SK-N-SH (cell line): Measurements from ENCODE around the gene CFAP299. TPM values are rescaled to one million over a fixed set of nuclear protein-coding genes. Genes with fewer than 3 reads are reported as not detected.

ENCODE experiments used
- CTCF ChIA-PET: fragments of 300-600, 350-600 bp; formaldehyde crosslinking; extraction: SDS; loops from one replicate; lab custom pipeline; 2021; lab: Yijun Ruan, JAX
- POLR2A ChIA-PET: fragments of 350-600 bp; sonication (Branson Sonifier 250); formaldehyde crosslinking; extraction: SDS; loops from one replicate; lab custom pipeline; 2020; ENCODE audit warnings: antibody characterized with exemption, inconsistent platforms; lab: Yijun Ruan, JAX
- DNase-seq: peaks from one replicate; pipeline ENCODE4 v3.0.0; 2012
- H2AFZ ChIP-seq: fragments of 200-600 bp; sonication (generic); 2 replicates; pipeline ENCODE4 v1.8.1; 2016; ENCODE audit warnings: antibody characterized with exemption, mild to moderate bottlenecking, low read depth
- H3F3A ChIP-seq: fragments of 200-600 bp; sonication (generic); replicated peaks from 2 replicates; pipeline ENCODE3; 2016; ENCODE audit warnings: antibody characterized with exemption, mild to moderate bottlenecking; ENCODE audit not compliant: insufficient read depth
- H3K27ac ChIP-seq, 2 experiments: fragments of 200-500 bp in 1 of 2; fragments of 200-600 bp in 1 of 2; sonication (Bioruptor generic) in 1 of 2; sonication (generic), shearing (Covaris generic) in 1 of 2; 2 replicates each; pipeline versions ENCODE4 v1.5.1 to v1.6.1; 2014 to 2016; ENCODE audit warnings: low read depth in 2 of 2, inconsistent platforms in 1 of 2, low read length in 1 of 2, mild to moderate bottlenecking in 1 of 2, mixed read lengths in 1 of 2
- H3K27me3 ChIP-seq: fragments of 200-600 bp; sonication (generic), shearing (Covaris generic); 2 replicates; pipeline ENCODE4 v1.6.1; 2016; ENCODE audit warnings: mixed run types; ENCODE audit not compliant: insufficient read depth
- H3K36me3 ChIP-seq, 2 experiments: fragments of 200-500 bp in 1 of 2; fragments of 200-600 bp in 1 of 2; sonication (Bioruptor generic) in 1 of 2; sonication (generic) in 1 of 2; replicated peaks in 1 of 2; 2 replicates each; pipeline versions ENCODE3 to v1.5.1; 2014 to 2016; ENCODE audit warnings: low read length in 1 of 2, mild to moderate bottlenecking in 1 of 2; ENCODE audit not compliant: insufficient read depth in 2 of 2, control insufficient read depth in 1 of 2
- H3K4me1 ChIP-seq, 2 experiments: fragments of 200-500 bp in 1 of 2; fragments of 200-600 bp in 1 of 2; sonication (Bioruptor generic) in 1 of 2; sonication (generic), shearing (Covaris generic) in 1 of 2; 2 replicates each; pipeline versions ENCODE4 v1.5.1 to v1.6.1; 2014 to 2016; ENCODE audit warnings: low read depth in 1 of 2, low read length in 1 of 2, mixed run types in 1 of 2; ENCODE audit not compliant: insufficient read depth in 2 of 2, control insufficient read depth in 1 of 2
- H3K4me2 ChIP-seq: fragments of 200-600 bp; sonication (generic), shearing (Covaris generic); 2 replicates; pipeline ENCODE4 v1.6.1; 2017; ENCODE audit warnings: mixed run types
- H3K4me3 ChIP-seq, 2 experiments: fragments of 200-500 bp in 1 of 2; fragments of 200-600 bp in 1 of 2; sonication (Bioruptor generic) in 1 of 2; sonication (generic), shearing (Covaris generic) in 1 of 2; 2 replicates each; pipeline versions ENCODE4 v1.5.1 to v1.8.1; 2014 to 2016; ENCODE audit warnings: low read depth in 2 of 2, inconsistent platforms in 1 of 2, low read length in 1 of 2, mild to moderate bottlenecking in 1 of 2, mixed read lengths in 1 of 2, moderate library complexity in 1 of 2
- H3K79me2 ChIP-seq: fragments of 200-600 bp; sonication (generic); 2 replicates; pipeline ENCODE4 v1.8.1; 2017; ENCODE audit warnings: mild to moderate bottlenecking; ENCODE audit not compliant: insufficient read depth
- H3K9ac ChIP-seq: fragments of 200-600 bp; sonication (generic); 2 replicates; pipeline ENCODE4 v1.6.1; 2017; ENCODE audit warnings: mixed run types
- H3K9me2 ChIP-seq: fragments of 200-600 bp; sonication (generic); 2 replicates; pipeline ENCODE4 v1.6.1; 2017; ENCODE audit warnings: mixed run types
- H3K9me3 ChIP-seq: fragments of 200-600 bp; sonication (generic); 2 replicates; pipeline ENCODE4 v1.6.1; 2017; ENCODE audit warnings: mixed run types, mild to moderate bottlenecking, moderate library complexity
- H4K20me1 ChIP-seq: fragments of 200-600 bp; sonication (generic); 2 replicates; pipeline ENCODE4 v1.6.1; 2017; ENCODE audit warnings: mild to moderate bottlenecking, mixed run types; ENCODE audit not compliant: insufficient read depth
- CHD2 ChIP-seq: fragments of 150-350 bp; IDR thresholded peaks from 2 replicates; pipeline ENCODE4 v1.6.1; 2018; ENCODE audit warnings: low read length; ENCODE audit not compliant: partially characterized antibody
- CTCF ChIP-seq: fragments of 200-600 bp; sonication (generic); IDR thresholded peaks from 2 replicates; pipeline ENCODE4 v1.6.1; 2017; ENCODE audit warnings: antibody characterized with exemption, mild to moderate bottlenecking, moderate library complexity
- ELF1 ChIP-seq: IDR thresholded peaks from 2 replicates; pipeline ENCODE4 v1.4.0; 2012
- EZH2phosphoT487 ChIP-seq: fragments of 200-600 bp; sonication (generic); IDR thresholded peaks from 2 replicates; pipeline ENCODE4 v1.6.1; 2017; ENCODE audit warnings: low read depth, mixed run types, mild to moderate bottlenecking, antibody characterized with exemption, moderate library complexity, borderline replicate concordance
- FOXJ3 ChIP-seq: sonication (generic); formaldehyde crosslinking; IDR thresholded peaks from 2 replicates; pipeline ENCODE4 v1.5.1; 2020; ENCODE audit warnings: mild to moderate bottlenecking, missing genetic modification reagents
- FOXM1 ChIP-seq: IDR thresholded peaks from 2 replicates; pipeline ENCODE4 v1.4.0; 2012; ENCODE audit warnings: low read depth, mild to moderate bottlenecking
- JUND ChIP-seq: IDR thresholded peaks from 2 replicates; pipeline ENCODE4 v1.4.0; 2012
- MEF2A ChIP-seq: IDR thresholded peaks from 2 replicates; pipeline ENCODE4 v1.4.0; 2012; ENCODE audit warnings: low read depth, borderline replicate concordance
- MXI1 ChIP-seq: IDR thresholded peaks from 2 replicates; pipeline ENCODE4 v1.6.1; 2012; ENCODE audit warnings: mild to moderate bottlenecking, low read depth, low read length, improper control_type of control experiment
- RAD21 ChIP-seq: IDR thresholded peaks from 2 replicates; pipeline ENCODE4 v1.6.1; 2012; ENCODE audit warnings: mild to moderate bottlenecking, low read length
- RFX5 ChIP-seq: IDR thresholded peaks from 2 replicates; pipeline ENCODE4 v1.6.1; 2012; ENCODE audit warnings: mild to moderate bottlenecking, improper control_type of control experiment, low read length
- RXRA ChIP-seq: IDR thresholded peaks from 2 replicates; pipeline ENCODE4 v1.4.0; 2012; ENCODE audit warnings: low read depth, mild to moderate bottlenecking, borderline replicate concordance
- SIN3A ChIP-seq: IDR thresholded peaks from 2 replicates; pipeline ENCODE4 v1.6.1; 2012; ENCODE audit warnings: low read depth, mild to moderate bottlenecking, low read length, moderate library complexity, borderline replicate concordance
- SMC3 ChIP-seq: IDR thresholded peaks from 2 replicates; pipeline ENCODE4 v1.6.1; 2012; ENCODE audit warnings: low read depth, low read length, improper control_type of control experiment
- TAF1 ChIP-seq: IDR thresholded peaks from 2 replicates; pipeline ENCODE4 v1.6.1; 2012; ENCODE audit warnings: low read depth, mild to moderate bottlenecking, low read length, moderate library complexity, borderline replicate concordance
- TCF12 ChIP-seq: IDR thresholded peaks from 2 replicates; pipeline ENCODE4 v1.4.0; 2012
- TEAD4 ChIP-seq: IDR thresholded peaks from 2 replicates; pipeline ENCODE4 v1.4.0; 2012; ENCODE audit warnings: mild to moderate bottlenecking, borderline replicate concordance; ENCODE audit not compliant: insufficient read depth
- polyA plus RNA-seq, 3 experiments: library from polyadenylated mRNA; depleted of rRNA; stranded (reverse); fragments of >200 nt; gene quantifications; 2 replicates each; pipeline ENCODE4 v1.2.3, GENCODE V29; 2012
- TF ChIP-seq, protein P1 (sequence below): IDR thresholded peaks from 2 replicates; pipeline ENCODE4 v1.4.0; 2012; ENCODE audit warnings: low read depth, borderline replicate concordance
- TF ChIP-seq, protein P2 (sequence below): fragments of 150-350 bp; IDR thresholded peaks from 2 replicates; pipeline ENCODE4 v1.6.1; 2016; ENCODE audit warnings: mild to moderate bottlenecking, low read depth, low read length
- TF ChIP-seq, protein P3 (sequence below): fragments of 150-350 bp; IDR thresholded peaks from 2 replicates; pipeline ENCODE4 v1.6.1; 2017; ENCODE audit warnings: antibody characterized with exemption, low read length, low read depth, borderline replicate concordance

The CFAP299 gene
- polyA plus RNA-seq, 1 of the 3 experiments (the other 2 are of a cell fraction): 1.2 TPM

- H3K9me2 ChIP-seq: no peaks in the 10 kb centered on the region; the same call in 1 of the 2 replicates
- DNase-seq: no peak
- no peak overlapping the region for H2AFZ ChIP-seq
- H3K79me2 ChIP-seq: no peaks in the 10 kb centered on the region
- H3K4me2 ChIP-seq: no peak overlapping the region
- no peaks in the 10 kb centered on the region for H4K20me1 ChIP-seq
- no peaks in the 10 kb centered on the region; a peak in 1 of 4 replicates for H3K4me1 ChIP-seq
- H3K36me3 ChIP-seq: no peaks in the 10 kb centered on the region
- H3K9ac ChIP-seq: no peak overlapping the region
- no peaks in the 10 kb centered on the region for H3F3A ChIP-seq
- ChIA-PET CTCF (no interaction called here), POLR2A (no interaction called here)
- no peaks in the 10 kb centered on the region for H3K9me3 ChIP-seq
- H3K27ac ChIP-seq: no peak overlapping the region
- H3K4me3 ChIP-seq: no peak overlapping the region
- TF ChIP-seq TEAD4 (no peak), FOXJ3 (CRISPR knock-in tag) (no peak), RAD21 (no peak), JUND (no peak), CTCF (no peak), EZH2phosphoT487 (no peak), RFX5 (no peak), RXRA (no peak), MEF2A (no peak), TCF12 (no peak), SIN3A (no peak), TAF1 (no peak), ELF1 (no peak), SMC3 (no peak), MXI1 (no peak), CHD2 (no peak), FOXM1 (no peak)
- TF ChIP-seq, protein P1, sequence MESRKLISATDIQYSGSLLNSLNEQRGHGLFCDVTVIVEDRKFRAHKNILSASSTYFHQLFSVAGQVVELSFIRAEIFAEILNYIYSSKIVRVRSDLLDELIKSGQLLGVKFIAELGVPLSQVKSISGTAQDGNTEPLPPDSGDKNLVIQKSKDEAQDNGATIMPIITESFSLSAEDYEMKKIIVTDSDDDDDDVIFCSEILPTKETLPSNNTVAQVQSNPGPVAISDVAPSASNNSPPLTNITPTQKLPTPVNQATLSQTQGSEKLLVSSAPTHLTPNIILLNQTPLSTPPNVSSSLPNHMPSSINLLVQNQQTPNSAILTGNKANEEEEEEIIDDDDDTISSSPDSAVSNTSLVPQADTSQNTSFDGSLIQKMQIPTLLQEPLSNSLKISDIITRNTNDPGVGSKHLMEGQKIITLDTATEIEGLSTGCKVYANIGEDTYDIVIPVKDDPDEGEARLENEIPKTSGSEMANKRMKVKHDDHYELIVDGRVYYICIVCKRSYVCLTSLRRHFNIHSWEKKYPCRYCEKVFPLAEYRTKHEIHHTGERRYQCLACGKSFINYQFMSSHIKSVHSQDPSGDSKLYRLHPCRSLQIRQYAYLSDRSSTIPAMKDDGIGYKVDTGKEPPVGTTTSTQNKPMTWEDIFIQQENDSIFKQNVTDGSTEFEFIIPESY: no peak
- TF ChIP-seq, protein P2, sequence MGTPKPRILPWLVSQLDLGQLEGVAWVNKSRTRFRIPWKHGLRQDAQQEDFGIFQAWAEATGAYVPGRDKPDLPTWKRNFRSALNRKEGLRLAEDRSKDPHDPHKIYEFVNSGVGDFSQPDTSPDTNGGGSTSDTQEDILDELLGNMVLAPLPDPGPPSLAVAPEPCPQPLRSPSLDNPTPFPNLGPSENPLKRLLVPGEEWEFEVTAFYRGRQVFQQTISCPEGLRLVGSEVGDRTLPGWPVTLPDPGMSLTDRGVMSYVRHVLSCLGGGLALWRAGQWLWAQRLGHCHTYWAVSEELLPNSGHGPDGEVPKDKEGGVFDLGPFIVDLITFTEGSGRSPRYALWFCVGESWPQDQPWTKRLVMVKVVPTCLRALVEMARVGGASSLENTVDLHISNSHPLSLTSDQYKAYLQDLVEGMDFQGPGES: no peak
- TF ChIP-seq, protein P3, sequence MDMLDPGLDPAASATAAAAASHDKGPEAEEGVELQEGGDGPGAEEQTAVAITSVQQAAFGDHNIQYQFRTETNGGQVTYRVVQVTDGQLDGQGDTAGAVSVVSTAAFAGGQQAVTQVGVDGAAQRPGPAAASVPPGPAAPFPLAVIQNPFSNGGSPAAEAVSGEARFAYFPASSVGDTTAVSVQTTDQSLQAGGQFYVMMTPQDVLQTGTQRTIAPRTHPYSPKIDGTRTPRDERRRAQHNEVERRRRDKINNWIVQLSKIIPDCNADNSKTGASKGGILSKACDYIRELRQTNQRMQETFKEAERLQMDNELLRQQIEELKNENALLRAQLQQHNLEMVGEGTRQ: no peak
- H3K27me3 ChIP-seq: no peaks in the 10 kb centered on the region
Measured at GRCh38 chr4:80948995-80949394, 613.5 kb downstream of the CFAP299 start.
